Thoracic aorta (tissue), 2 donors: ENCODE results near the gene DNAJC3. TPM values are rescaled to one million over a fixed set of nuclear protein-coding genes. Genes with fewer than 3 reads are reported as not detected.

ENCODE experiments used
- ATAC-seq: fragments of 150-250 bp; one replicate; pipeline ENCODE4 v1.8.0; 2017; ENCODE audit warnings: low read depth; ENCODE audit not compliant: insufficient number of reproducible peaks, low FRiP score
- DNase-seq: peaks from one replicate; pipeline ENCODE4 v3.0.0-alpha.2; 2020; ENCODE audit warnings: low spot score
- H3K27ac ChIP-seq, 2 donors: fragments of 200-600 bp; sonication (generic); 1 replicate in 1 of 2; 2 replicates in 1 of 2; pipeline ENCODE4 v1.5.1; 2016; ENCODE audit warnings: mild to moderate bottlenecking in 2 of 2, moderate library complexity in 2 of 2
- H3K27me3 ChIP-seq: fragments of 200-600 bp; sonication (generic); replicated peaks from 2 replicates; pipeline ENCODE4 v1.6.0; 2016; ENCODE audit warnings: mild to moderate bottlenecking; ENCODE audit not compliant: insufficient read depth
- H3K36me3 ChIP-seq: fragments of 200-600 bp; sonication (generic); one replicate; pipeline ENCODE4 v1.5.1; 2016
- H3K4me1 ChIP-seq, 2 donors: fragments of 200-600 bp; sonication (generic); 1 replicate in 1 of 2; 2 replicates in 1 of 2; pipeline versions ENCODE4 v1.5.1 to v1.6.0; 2016; ENCODE audit warnings: low read depth in 2 of 2, mild to moderate bottlenecking in 1 of 2; ENCODE audit not compliant: control insufficient read depth in 1 of 2
- H3K4me3 ChIP-seq: fragments of 200-600 bp; sonication (generic); 2 replicates; pipeline ENCODE4 v1.5.1; 2016; ENCODE audit warnings: mild to moderate bottlenecking
- H3K9me3 ChIP-seq: fragments of 200-600 bp; sonication (generic); 2 replicates; pipeline ENCODE4 v1.5.1; 2016
- total RNA-seq, 2 donors: library from RNA; depleted of rRNA; stranded (reverse); fragments of >200 nt; gene quantifications; one replicate each; pipeline versions ENCODE4 v1.1.0 to v1.2.3, GENCODE V29; 2016
- TF ChIP-seq, protein P1 (sequence below): fragments of 200-600 bp; sonication (generic); IDR thresholded peaks from one replicate; pipeline ENCODE4 v1.5.1; 2019; ENCODE audit warnings: antibody characterized with exemption

DNAJC3 gene
- total RNA-seq, 2 donors from 2014 or later, result 63.4 to 90.1 TPM

DNA sequence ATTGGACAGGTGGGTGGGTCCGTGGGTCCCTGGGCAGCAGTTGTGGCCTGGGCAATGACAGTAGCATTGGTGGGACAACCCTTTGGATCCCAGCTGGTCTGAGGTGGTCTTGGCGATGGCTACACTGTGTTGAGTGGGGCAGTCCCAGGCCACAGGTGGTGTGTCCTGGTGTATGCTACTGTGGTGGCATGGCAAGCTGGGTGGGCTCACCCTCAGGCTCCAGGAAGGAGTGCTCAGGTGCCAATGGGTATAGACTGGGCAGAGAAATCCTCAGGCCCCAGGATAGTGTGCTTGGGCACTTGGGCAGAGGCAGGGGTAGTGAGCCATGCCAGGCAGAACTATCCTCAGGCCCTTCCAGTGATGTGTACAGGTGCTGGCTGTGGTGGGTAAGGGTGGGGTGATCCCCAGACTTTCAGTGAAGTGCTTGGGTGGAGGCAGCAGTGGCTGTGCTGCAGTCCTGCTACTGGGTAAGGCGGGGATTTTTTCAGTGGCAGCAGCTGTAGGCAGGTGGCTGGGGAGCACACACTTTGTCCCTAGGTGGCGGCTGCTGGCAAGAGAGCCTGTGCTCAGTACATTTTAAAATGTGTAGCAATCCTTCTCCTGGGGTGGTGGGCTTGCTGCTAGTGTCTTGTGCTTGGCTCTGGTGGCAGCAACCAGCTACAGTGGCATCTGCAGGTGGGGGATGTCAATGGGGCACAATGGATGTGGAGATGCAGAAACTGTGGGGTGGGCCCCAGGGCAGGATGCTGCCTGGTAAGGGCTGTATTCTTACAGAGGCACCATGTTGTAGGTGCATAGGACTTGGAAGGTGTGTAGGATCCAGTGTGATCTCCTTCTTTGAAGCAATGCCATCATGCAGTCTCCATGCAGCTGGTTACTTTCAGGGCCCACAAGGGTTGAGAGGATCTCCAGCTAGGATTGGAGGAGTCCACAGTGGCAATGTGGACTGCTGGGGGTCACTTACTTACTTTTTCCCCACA lies 64.9 kb downstream of the DNAJC3 start:
- TF ChIP-seq, protein P1, sequence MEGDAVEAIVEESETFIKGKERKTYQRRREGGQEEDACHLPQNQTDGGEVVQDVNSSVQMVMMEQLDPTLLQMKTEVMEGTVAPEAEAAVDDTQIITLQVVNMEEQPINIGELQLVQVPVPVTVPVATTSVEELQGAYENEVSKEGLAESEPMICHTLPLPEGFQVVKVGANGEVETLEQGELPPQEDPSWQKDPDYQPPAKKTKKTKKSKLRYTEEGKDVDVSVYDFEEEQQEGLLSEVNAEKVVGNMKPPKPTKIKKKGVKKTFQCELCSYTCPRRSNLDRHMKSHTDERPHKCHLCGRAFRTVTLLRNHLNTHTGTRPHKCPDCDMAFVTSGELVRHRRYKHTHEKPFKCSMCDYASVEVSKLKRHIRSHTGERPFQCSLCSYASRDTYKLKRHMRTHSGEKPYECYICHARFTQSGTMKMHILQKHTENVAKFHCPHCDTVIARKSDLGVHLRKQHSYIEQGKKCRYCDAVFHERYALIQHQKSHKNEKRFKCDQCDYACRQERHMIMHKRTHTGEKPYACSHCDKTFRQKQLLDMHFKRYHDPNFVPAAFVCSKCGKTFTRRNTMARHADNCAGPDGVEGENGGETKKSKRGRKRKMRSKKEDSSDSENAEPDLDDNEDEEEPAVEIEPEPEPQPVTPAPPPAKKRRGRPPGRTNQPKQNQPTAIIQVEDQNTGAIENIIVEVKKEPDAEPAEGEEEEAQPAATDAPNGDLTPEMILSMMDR, result no peak
- Histone ChIP-seq H3K4me3 (no peak overlapping the region), H3K27me3 (no peaks in the 10 kb centered on the region), H3K27ac (no peak overlapping the region), H3K36me3 (no peaks in the 10 kb centered on the region), H3K4me1 (no peaks in the 10 kb centered on the region), H3K9me3 (no peaks in the 10 kb centered on the region)
- no peak for ATAC-seq
- no peak for DNase-seq

- Histone ChIP-seq H3K9me3 (no peaks in the 10 kb centered on the region), H3K36me3 (no peaks in the 10 kb centered on the region), H3K4me3 (no peak overlapping the region), H3K4me1 (peaks cover 0 to 4% of the 10 kb centered on the region in 2 donors), H3K27me3 (no peaks in the 10 kb centered on the region), H3K27ac (no peak overlapping the region)
- TF ChIP-seq, protein P1, result no peak
- ATAC-seq, result no peak
- DNase-seq, result no peak
These were observed 66.3 kb downstream of the DNAJC3 start for GRCh38 chr13:95743192-95743591.

GRCh38 chr13:95745289-95745688 lies 68.3 kb downstream of the DNAJC3 start:
- DNase-seq, result no peak
- no peak overlapping the region for H3K4me3 ChIP-seq
- H3K4me1 ChIP-seq, result peaks cover 0 to 4% of the 10 kb centered on the region in 2 donors
- no peaks in the 10 kb centered on the region for H3K9me3 ChIP-seq
- TF ChIP-seq, protein P1, result no peak
- H3K27me3 ChIP-seq, result no peaks in the 10 kb centered on the region
- no peak for ATAC-seq
- H3K27ac ChIP-seq, result no peak overlapping the region
- H3K36me3 ChIP-seq, result no peaks in the 10 kb centered on the region

DNA sequence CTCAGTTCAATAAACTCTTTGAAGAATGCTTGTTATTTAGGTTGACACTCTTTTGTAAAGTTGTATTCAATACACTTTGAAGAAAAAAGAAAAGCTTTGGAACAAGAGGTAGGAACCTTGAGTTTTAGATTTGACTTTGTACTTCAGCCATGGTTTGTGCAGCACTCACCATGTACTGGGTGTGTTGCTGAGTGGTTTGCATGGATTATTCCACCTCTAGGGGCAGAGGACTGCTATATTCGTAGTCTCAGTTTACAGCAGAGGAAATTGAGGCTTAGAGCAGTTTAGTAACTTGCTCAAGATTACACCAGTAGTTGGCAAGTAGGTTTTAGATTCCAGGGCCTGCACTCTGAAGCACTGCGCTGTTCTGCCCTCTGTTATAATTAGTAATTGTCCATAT lies 68.8 kb downstream of the DNAJC3 start:
- TF ChIP-seq, protein P1, result no peak
- Histone ChIP-seq H3K9me3 (no peaks in the 10 kb centered on the region), H3K36me3 (no peaks in the 10 kb centered on the region), H3K4me1 (peaks cover 0 to 4% of the 10 kb centered on the region in 2 donors), H3K27me3 (no peaks in the 10 kb centered on the region), H3K4me3 (no peak overlapping the region), H3K27ac (no peak overlapping the region)
- ATAC-seq, result no peak
- no peak for DNase-seq

DNA sequence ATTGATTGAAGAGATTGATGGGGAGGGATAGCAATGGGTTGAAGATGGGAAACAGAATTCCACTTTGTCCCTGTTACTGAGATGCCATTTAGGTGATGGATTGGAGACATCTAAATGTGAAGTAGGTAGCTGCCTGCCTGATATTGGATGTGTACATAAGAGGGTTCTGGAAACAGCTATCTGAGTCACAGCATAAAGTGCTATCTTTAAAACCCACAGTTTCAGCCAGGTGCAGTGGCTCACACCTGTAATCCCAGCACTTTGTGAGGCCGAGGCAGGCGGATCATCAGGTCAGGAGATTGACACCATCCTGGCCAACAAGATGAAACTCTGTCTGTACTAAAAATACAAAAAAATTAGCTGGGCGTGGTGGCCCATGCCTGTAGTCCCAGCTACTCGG lies 72.6 kb downstream of the DNAJC3 start:
- ATAC-seq, result no peak
- H3K4me1 ChIP-seq, result peaks cover 0 to 4% of the 10 kb centered on the region in 2 donors
- H3K27me3 ChIP-seq, result no peaks in the 10 kb centered on the region
- DNase-seq, result no peak
- no peaks in the 10 kb centered on the region for H3K36me3 ChIP-seq
- H3K27ac ChIP-seq, result no peak overlapping the region
- no peaks in the 10 kb centered on the region for H3K9me3 ChIP-seq
- TF ChIP-seq, protein P1, result no peak
- no peak overlapping the region for H3K4me3 ChIP-seq
